C4-2B (cell line): ENCODE data around the gene SRGAP2C.
"Not testable (repeated sequence)": the region's sequence is repeated elsewhere in the genome, so short reads cannot be mapped to it uniquely, and the experiment has no call there.

ENCODE experiments used
- CTCF ChIP-seq: fragments of 450-650 bp; conservative IDR thresholded peaks from 2 replicates; pipeline ENCODE4 v1.5.1; 2017; ENCODE audit warnings: mild to moderate bottlenecking
- ZFX ChIP-seq: fragments of 450-650 bp; IDR thresholded peaks from 2 replicates; pipeline ENCODE4 v1.6.1; 2017

- TF ChIP-seq CTCF, ZFX: not testable (repeated sequence)
Measured at GRCh38 chr1:121260205-121260604, 75.4 kb downstream of the SRGAP2C start.
